Trophoblast cell (in vitro differentiated cells and primary cell): ENCODE results near the gene FOXM1.

Experiments
- DNase-seq, 2 donors: peaks; one replicate each; pipeline ENCODE4 v3.0.0-alpha.2; 2016
- H2AFZ ChIP-seq: 2 replicates; pipeline ENCODE4 v1.6.1; 2013; ENCODE audit warnings: low read length, moderate library complexity, mild to moderate bottlenecking; ENCODE audit not compliant: insufficient read depth, poor library complexity
- H2AK5ac ChIP-seq: 2 replicates; pipeline ENCODE4 v1.6.1; 2013; ENCODE audit warnings: mild to moderate bottlenecking, low read length
- H2BK120ac ChIP-seq: 2 replicates; pipeline ENCODE4 v1.6.1; 2013; ENCODE audit warnings: low read length, mild to moderate bottlenecking, moderate library complexity; ENCODE audit not compliant: insufficient read depth, poor library complexity
- H2BK12ac ChIP-seq: 2 replicates; pipeline ENCODE4 v1.6.1; 2013; ENCODE audit warnings: mild to moderate bottlenecking, low read length, moderate library complexity
- H2BK5ac ChIP-seq: 2 replicates; pipeline ENCODE4 v1.6.1; 2013; ENCODE audit warnings: low read length, low read depth, moderate library complexity, mild to moderate bottlenecking; ENCODE audit not compliant: poor library complexity
- H3K14ac ChIP-seq: 2 replicates; pipeline ENCODE4 v1.6.1; 2013; ENCODE audit warnings: mild to moderate bottlenecking, low read length
- H3K18ac ChIP-seq: 2 replicates; pipeline ENCODE4 v1.6.1; 2013; ENCODE audit warnings: mild to moderate bottlenecking, low read length
- H3K23ac ChIP-seq: 2 replicates; pipeline ENCODE4 v1.6.1; 2013; ENCODE audit warnings: low read length
- H3K27ac ChIP-seq: 2 replicates; pipeline ENCODE4 v1.5.1; 2013; ENCODE audit warnings: low read depth, mild to moderate bottlenecking, inconsistent platforms, low read length, moderate library complexity
- H3K27me3 ChIP-seq: 2 replicates; pipeline ENCODE4 v1.6.1; 2013; ENCODE audit warnings: inconsistent platforms, mild to moderate bottlenecking, low read length, moderate library complexity; ENCODE audit not compliant: insufficient read depth
- H3K36me3 ChIP-seq, 2 experiments: 1 replicate in 1 of 2; 2 replicates in 1 of 2; pipeline ENCODE4 v1.6.1; 2013; ENCODE audit warnings: low read length in 2 of 2, mild to moderate bottlenecking in 2 of 2, moderate library complexity in 1 of 2; ENCODE audit not compliant: insufficient read depth in 2 of 2, control insufficient read depth in 1 of 2
- H3K4ac ChIP-seq: 2 replicates; pipeline ENCODE4 v1.6.1; 2013; ENCODE audit warnings: low read depth, mild to moderate bottlenecking, low read length, moderate library complexity
- H3K4me1 ChIP-seq, 2 experiments: 1 replicate in 1 of 2; 2 replicates in 1 of 2; pipeline ENCODE4 v1.6.1; 2013; ENCODE audit warnings: low read length in 2 of 2, mild to moderate bottlenecking in 2 of 2, moderate library complexity in 1 of 2; ENCODE audit not compliant: insufficient read depth in 2 of 2, control insufficient read depth in 1 of 2
- H3K4me2 ChIP-seq: 2 replicates; pipeline ENCODE4 v1.6.1; 2013; ENCODE audit warnings: inconsistent platforms, mild to moderate bottlenecking, low read length, moderate library complexity
- H3K4me3 ChIP-seq: 2 replicates; pipeline ENCODE4 v1.5.1; 2013; ENCODE audit warnings: mild to moderate bottlenecking, low read depth, low read length, inconsistent platforms
- H3K79me1 ChIP-seq: one replicate; pipeline ENCODE4 v1.6.1; 2013; ENCODE audit warnings: low read length
- H3K79me2 ChIP-seq: 2 replicates; pipeline ENCODE4 v1.6.1; 2013; ENCODE audit warnings: low read length, mild to moderate bottlenecking; ENCODE audit not compliant: control insufficient read depth, insufficient read depth, poor library complexity
- H3K9ac ChIP-seq: 2 replicates; pipeline ENCODE4 v1.6.1; 2013; ENCODE audit warnings: mild to moderate bottlenecking, low read length
- H3K9me3 ChIP-seq: 2 replicates; pipeline ENCODE4 v1.6.1; 2013; ENCODE audit warnings: low read depth, mild to moderate bottlenecking, control low read depth, inconsistent platforms, low read length; ENCODE audit not compliant: insufficient read depth
- H4K12ac ChIP-seq: 2 replicates; pipeline ENCODE4 v1.6.1; 2013; ENCODE audit warnings: low read depth, mild to moderate bottlenecking, low read length, moderate library complexity
- H4K8ac ChIP-seq: 2 replicates; pipeline ENCODE4 v1.6.1; 2013; ENCODE audit warnings: low read depth, mild to moderate bottlenecking, low read length, moderate library complexity
- H4K91ac ChIP-seq: one replicate; pipeline ENCODE4 v1.6.1; 2013; ENCODE audit warnings: low read depth, mild to moderate bottlenecking, low read length, moderate library complexity
- WGBS: extraction: QIAGEN DNeasy Blood & Tissue Kit; methylation state at CpG from one replicate; pipeline ENCODE4 v1.1.7; 2013; ENCODE audit warnings: missing lambda C conversion rate; ENCODE audit not compliant: insufficient read length, insufficient coverage; ENCODE audit errors: extremely low coverage; 5-methylcytosine and 5-hydroxymethylcytosine counted together

The FOXM1 gene

GRCh38 chr12:2851931-2852330 is 25.0 kb downstream of the FOXM1 start:
- no peak overlapping the region for H3K4me2 ChIP-seq
- no peak overlapping the region for H3K4me3 ChIP-seq
- no peak overlapping the region for H2BK120ac ChIP-seq
- no peak overlapping the region for H3K18ac ChIP-seq
- H3K9ac ChIP-seq: no peak overlapping the region
- no peak overlapping the region for H4K8ac ChIP-seq
- no peak overlapping the region for H2AFZ ChIP-seq
- no peak overlapping the region for H2AK5ac ChIP-seq
- no peak overlapping the region for H2BK5ac ChIP-seq
- H3K79me1 ChIP-seq: no peaks in the 10 kb centered on the region
- H4K12ac ChIP-seq: no peak overlapping the region
- no CpG with 5 or more reads among the region's 3 CpGs for WGBS
- H2BK12ac ChIP-seq: no peak overlapping the region
- no peaks in the 10 kb centered on the region for H3K27me3 ChIP-seq
- H4K91ac ChIP-seq: no peak overlapping the region
- H3K4me1 ChIP-seq: peaks cover 9 to 11% of the 10 kb centered on the region in 2 experiments
- H3K9me3 ChIP-seq: no peaks in the 10 kb centered on the region
- H3K23ac ChIP-seq: no peak overlapping the region
- H3K79me2 ChIP-seq: no peaks in the 10 kb centered on the region
- H3K14ac ChIP-seq: no peak overlapping the region
- no peaks in the 10 kb centered on the region for H3K36me3 ChIP-seq
- no peak overlapping the region for H3K4ac ChIP-seq
- no peak for DNase-seq
- no peak overlapping the region for H3K27ac ChIP-seq

- Histone ChIP-seq H3K79me2 (no peaks in the 10 kb centered on the region), H3K9ac (no peak overlapping the region), H3K18ac (no peak overlapping the region), H3K4me3 (no peak overlapping the region), H3K23ac (no peak overlapping the region), H4K8ac (no peak overlapping the region), H3K4me1 (peaks cover 14 to 19% of the 10 kb centered on the region in 2 experiments), H3K79me1 (no peaks in the 10 kb centered on the region), H3K27me3 (no peaks in the 10 kb centered on the region), H2AK5ac (no peak overlapping the region), H3K36me3 (peaks cover 0 to 4% of the 10 kb centered on the region in 2 experiments), H3K4ac (no peak overlapping the region), H3K4me2 (no peak overlapping the region), H2AFZ (no peak overlapping the region), H2BK5ac (no peak overlapping the region), H3K9me3 (no peaks in the 10 kb centered on the region), H2BK120ac (no peak overlapping the region), H2BK12ac (no peak overlapping the region), H3K14ac (no peak overlapping the region), H4K12ac (no peak overlapping the region), H4K91ac (no peak overlapping the region), H3K27ac (no peak overlapping the region)
- no CpG with 5 or more reads among the region's 6 CpGs for WGBS
- DNase-seq: no peak
Measured at GRCh38 chr12:2845280-2845679, 31.7 kb downstream of the FOXM1 start.

GRCh38 chr12:2844786-2845185 is 32.2 kb downstream of the FOXM1 start:
- Histone ChIP-seq H3K14ac (no peak overlapping the region), H3K4me2 (no peak overlapping the region), H3K4me3 (no peak overlapping the region), H3K79me1 (no peaks in the 10 kb centered on the region), H3K9me3 (no peaks in the 10 kb centered on the region), H3K27me3 (no peaks in the 10 kb centered on the region), H4K8ac (no peak overlapping the region), H3K9ac (no peak overlapping the region), H3K36me3 (peaks cover 0 to 4% of the 10 kb centered on the region in 2 experiments), H2AK5ac (no peak overlapping the region), H3K4me1 (peaks cover 14 to 19% of the 10 kb centered on the region in 2 experiments), H3K4ac (no peak overlapping the region), H2AFZ (no peak overlapping the region), H3K23ac (no peak overlapping the region), H3K18ac (no peak overlapping the region), H2BK12ac (no peak overlapping the region), H4K91ac (no peak overlapping the region), H2BK5ac (no peak overlapping the region), H3K79me2 (no peaks in the 10 kb centered on the region), H4K12ac (no peak overlapping the region), H3K27ac (no peak overlapping the region), H2BK120ac (no peak overlapping the region)
- WGBS: no CpG with 5 or more reads among the region's 9 CpGs
- DNase-seq: peak; percentile 15 to 53

GRCh38 chr12:2842948-2843347 is 34.0 kb downstream of the FOXM1 start:
- WGBS: no CpG with 5 or more reads among the region's 5 CpGs
- H2BK120ac ChIP-seq: no peak overlapping the region
- peaks cover 0 to 4% of the 10 kb centered on the region in 2 experiments for H3K36me3 ChIP-seq
- no peaks in the 10 kb centered on the region for H3K27me3 ChIP-seq
- H3K4ac ChIP-seq: no peak overlapping the region
- no peaks in the 10 kb centered on the region for H3K79me1 ChIP-seq
- no peak overlapping the region for H3K23ac ChIP-seq
- H3K4me1 ChIP-seq: peaks cover 9 to 13% of the 10 kb centered on the region in 2 experiments
- H4K12ac ChIP-seq: no peak overlapping the region
- H3K14ac ChIP-seq: no peak overlapping the region
- H3K4me2 ChIP-seq: no peak overlapping the region
- no peak for DNase-seq
- no peak overlapping the region for H3K18ac ChIP-seq
- H4K91ac ChIP-seq: no peak overlapping the region
- no peak overlapping the region for H2AK5ac ChIP-seq
- H2BK5ac ChIP-seq: no peak overlapping the region
- H3K9me3 ChIP-seq: no peaks in the 10 kb centered on the region
- H3K27ac ChIP-seq: no peak overlapping the region
- H3K9ac ChIP-seq: no peak overlapping the region
- no peaks in the 10 kb centered on the region for H3K79me2 ChIP-seq
- no peak overlapping the region for H3K4me3 ChIP-seq
- no peak overlapping the region for H2BK12ac ChIP-seq
- no peak overlapping the region for H4K8ac ChIP-seq
- H2AFZ ChIP-seq: no peak overlapping the region
